ENCODE results near the gene HOXA3.

Gene HOXA3

GRCh38 chr7:27180431-27181420, 28.3 kb upstream of the HOXA3 start:
- in situ Hi-C loops (cut with MboI; ENCODE audit: low pct_unique_long_range_greater_than_20kb, low sequenced_read_pairs) = loop anchor here (25.0 kb wide), 1 partner anchor 818 kb away; no protein-coding TSS in a partner anchor

GRCh38 chr7:27179503-27180430, 27.4 kb upstream of the HOXA3 start:
- in situ Hi-C loops (cut with MboI; ENCODE audit: low pct_unique_long_range_greater_than_20kb, low sequenced_read_pairs) = loop anchor here (25.0 kb wide), 1 partner anchor 817 kb away; no protein-coding TSS in a partner anchor
- DNase-seq = peak; percentile 90

More at GRCh38 chr7:27180431-27181420, 28.3 kb upstream of the HOXA3 start:
- DNase-seq = no peak

DNA sequence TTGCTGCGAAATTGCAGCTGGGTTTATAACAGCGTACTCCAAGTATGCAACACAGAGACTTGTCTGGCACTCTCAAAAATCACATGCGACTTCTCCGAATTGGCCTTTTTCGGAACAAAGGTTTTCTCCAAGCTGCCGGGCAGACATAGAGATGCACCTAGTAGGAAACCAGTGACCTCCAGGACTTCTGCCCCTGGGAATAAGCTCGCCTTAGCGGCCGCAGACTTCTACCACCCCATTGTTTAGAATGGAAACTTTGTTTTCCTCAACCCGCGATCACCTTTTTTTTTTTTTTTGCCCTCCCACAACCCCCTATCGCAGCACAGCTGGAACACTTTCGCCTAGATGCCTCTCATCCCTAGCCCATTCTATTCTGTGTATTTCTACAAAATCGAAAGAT, 26.6 kb upstream of the HOXA3 start:
- in situ Hi-C loops (cut with MboI; ENCODE audit: low pct_unique_long_range_greater_than_20kb, low sequenced_read_pairs) = loop anchor here (25.0 kb wide), 1 partner anchor 817 kb away; no protein-coding TSS in a partner anchor
- no peak for DNase-seq

DNA sequence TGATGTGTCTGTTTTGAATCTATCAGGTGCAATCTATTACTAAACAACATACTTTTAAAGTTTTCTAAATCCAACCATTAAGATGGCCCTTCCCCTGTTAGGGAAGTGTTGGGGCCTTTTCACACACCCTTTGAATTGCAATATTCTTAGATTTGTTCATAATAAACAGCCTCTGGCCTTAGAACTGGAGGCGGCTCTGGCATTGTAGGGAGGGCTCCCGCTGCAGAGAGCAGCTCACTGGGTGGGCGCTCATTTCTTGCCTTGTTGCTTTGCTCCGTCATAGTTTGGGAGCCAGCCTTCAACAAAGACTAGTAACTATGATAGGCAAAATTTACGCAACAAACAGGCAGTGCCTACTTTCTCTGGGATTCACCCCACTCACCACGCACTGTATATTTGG, 26.0 kb upstream of the HOXA3 start:
- DNase-seq = no peak
- in situ Hi-C loops (cut with MboI; ENCODE audit: low pct_unique_long_range_greater_than_20kb, low sequenced_read_pairs) = loop anchor here (25.0 kb wide), 1 partner anchor 816 kb away; no protein-coding TSS in a partner anchor

- in situ Hi-C loops (cut with MboI; ENCODE audit: low pct_unique_long_range_greater_than_20kb, low sequenced_read_pairs) = loop anchor here (25.0 kb wide), 1 partner anchor 816 kb away; no protein-coding TSS in a partner anchor
- DNase-seq = no peak
These were observed 25.5 kb upstream of the HOXA3 start for GRCh38 chr7:27177795-27178320.

DNA sequence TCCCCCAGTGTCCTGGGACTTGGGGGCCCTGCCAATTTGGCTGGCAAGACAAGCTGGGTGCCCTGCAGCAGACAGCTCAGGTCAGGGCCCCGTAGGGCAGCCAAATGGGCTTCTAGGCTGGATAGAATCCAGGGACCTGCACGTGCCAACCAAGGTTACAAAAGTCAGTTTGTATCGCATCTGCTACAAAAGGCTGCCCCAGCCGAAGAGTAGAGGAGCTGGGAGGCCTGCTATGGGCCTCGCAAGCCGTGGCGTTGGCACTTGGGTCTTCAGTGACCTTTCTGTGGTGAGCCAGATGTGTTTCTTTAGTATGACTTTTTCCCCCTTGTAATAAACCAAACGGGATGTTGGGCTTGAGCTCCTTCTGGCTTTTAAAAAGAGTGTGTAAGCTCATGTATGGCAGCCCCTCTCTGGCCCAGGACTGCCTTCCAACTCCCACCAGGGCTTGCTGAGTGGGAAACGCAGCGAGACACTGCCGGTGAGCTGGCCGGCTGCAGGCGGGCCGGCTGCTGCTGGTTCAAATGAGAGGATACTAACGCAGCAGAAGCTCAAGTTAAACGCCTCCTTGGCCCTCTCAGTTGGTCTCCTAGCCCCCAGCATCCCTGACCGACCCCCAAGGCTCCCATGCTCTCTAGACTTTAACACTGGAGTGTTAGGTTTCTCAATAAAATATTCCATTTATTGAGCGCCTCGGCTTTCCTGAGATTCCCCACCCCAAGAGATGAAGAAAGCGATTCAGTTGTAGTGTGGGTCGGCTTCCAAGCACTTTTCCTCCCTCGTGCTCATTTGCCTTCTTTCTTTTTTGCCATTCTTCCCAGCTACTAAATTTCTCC, 24.8 kb upstream of the HOXA3 start:
- in situ Hi-C loops (cut with MboI; ENCODE audit: low pct_unique_long_range_greater_than_20kb, low sequenced_read_pairs) = loop anchor here (25.0 kb wide), 1 partner anchor 815 kb away; no protein-coding TSS in a partner anchor
- DNase-seq = no peak

DNA sequence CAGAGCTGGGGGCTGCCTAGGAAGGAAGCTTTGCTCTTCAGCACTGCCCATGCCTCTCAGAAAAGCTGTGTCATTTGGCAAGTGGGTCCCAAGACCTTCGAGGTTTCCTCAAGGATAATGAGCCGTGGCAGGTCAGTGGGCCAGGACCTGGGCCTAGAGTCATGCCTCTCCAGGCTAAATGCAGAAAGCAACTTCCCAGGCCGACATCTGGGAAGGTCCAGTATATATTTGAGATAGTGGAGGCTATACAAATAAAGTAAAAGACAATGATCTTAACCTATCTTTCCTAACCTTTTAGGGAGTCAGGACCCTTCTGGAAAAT, 24.1 kb upstream of the HOXA3 start:
- in situ Hi-C loops (cut with MboI; ENCODE audit: low pct_unique_long_range_greater_than_20kb, low sequenced_read_pairs) = loop anchor here (25.0 kb wide), 1 partner anchor 814 kb away; no protein-coding TSS in a partner anchor
- DNase-seq = no peak

GRCh38 chr7:27175626-27176523, 23.5 kb upstream of the HOXA3 start:
- no peak for DNase-seq
- in situ Hi-C loops (cut with MboI; ENCODE audit: low pct_unique_long_range_greater_than_20kb, low sequenced_read_pairs) = loop anchor here (25.0 kb wide), 1 partner anchor 814 kb away; no protein-coding TSS in a partner anchor

- in situ Hi-C loops (cut with MboI; ENCODE audit: low pct_unique_long_range_greater_than_20kb, low sequenced_read_pairs) = loop anchor here (25.0 kb wide), 2 partner anchors 813 to 1313 kb away; no protein-coding TSS in a partner anchor
- DNase-seq = peak; percentile 31
These were observed 22.7 kb upstream of the HOXA3 start for GRCh38 chr7:27174874-27175625.

DNA sequence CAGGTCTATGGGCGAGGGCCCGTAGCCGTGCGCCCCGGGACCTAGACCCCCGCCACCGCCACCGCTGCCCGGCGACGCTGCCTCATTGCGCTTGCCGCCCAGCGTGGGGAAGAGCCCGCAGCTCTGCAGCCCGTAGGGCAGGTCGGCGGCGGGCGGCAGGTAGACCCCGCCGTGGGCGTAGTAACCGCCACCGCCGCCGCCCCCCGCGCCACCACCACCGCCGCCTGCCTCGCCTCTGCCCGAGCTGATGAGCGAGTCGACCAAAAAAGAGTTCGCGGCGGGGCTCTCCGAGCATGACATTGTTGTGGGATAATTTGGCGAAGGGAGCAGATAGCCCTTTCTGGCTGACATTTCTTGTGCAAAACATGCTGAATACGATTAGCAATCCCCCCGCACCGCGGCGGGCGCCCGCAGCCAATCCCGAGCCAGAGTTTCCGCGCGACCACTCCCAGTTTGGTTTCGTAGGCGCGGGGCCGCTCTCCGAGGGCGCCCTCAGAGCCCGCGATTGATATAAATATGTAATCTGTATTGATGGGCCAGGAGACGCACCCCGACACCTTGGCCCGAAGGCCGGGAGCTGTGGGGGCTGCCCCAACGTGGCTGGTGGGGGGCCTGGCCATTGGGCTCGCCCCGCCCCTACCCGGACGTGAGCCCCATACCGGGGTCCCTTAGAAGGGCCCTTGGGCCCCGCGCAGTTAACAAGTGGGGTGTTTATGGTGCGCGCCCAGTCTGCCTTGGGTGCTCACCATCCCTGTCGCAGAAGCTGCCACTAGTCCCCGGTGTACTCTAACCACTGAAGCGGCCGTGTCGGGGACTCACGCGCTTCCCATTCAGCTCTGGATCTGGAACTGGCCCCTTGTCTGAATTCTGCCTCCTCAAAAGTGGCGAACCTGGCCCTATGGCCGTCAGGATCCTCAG, 21.8 kb upstream of the HOXA3 start, which contains the start of gene HOXA10:
Gene HOXA10 (minus strand): TSS at position 365 of the 918 bp plus-strand sequence. CDS start 14 bp downstream, at position 351.
- no peak for DNase-seq
- in situ Hi-C loops (cut with MboI; ENCODE audit: low pct_unique_long_range_greater_than_20kb, low sequenced_read_pairs) = loop anchor here (25.0 kb wide), 1 partner anchor 1312 kb away; no protein-coding TSS in a partner anchor

GRCh38 chr7:27173511-27173955, 21.1 kb upstream of the HOXA3 start:
- in situ Hi-C loops (cut with MboI; ENCODE audit: low pct_unique_long_range_greater_than_20kb, low sequenced_read_pairs) = loop anchor here (25.0 kb wide), 1 partner anchor 1311 kb away; no protein-coding TSS in a partner anchor
- peak; percentile 65 for DNase-seq

DNA sequence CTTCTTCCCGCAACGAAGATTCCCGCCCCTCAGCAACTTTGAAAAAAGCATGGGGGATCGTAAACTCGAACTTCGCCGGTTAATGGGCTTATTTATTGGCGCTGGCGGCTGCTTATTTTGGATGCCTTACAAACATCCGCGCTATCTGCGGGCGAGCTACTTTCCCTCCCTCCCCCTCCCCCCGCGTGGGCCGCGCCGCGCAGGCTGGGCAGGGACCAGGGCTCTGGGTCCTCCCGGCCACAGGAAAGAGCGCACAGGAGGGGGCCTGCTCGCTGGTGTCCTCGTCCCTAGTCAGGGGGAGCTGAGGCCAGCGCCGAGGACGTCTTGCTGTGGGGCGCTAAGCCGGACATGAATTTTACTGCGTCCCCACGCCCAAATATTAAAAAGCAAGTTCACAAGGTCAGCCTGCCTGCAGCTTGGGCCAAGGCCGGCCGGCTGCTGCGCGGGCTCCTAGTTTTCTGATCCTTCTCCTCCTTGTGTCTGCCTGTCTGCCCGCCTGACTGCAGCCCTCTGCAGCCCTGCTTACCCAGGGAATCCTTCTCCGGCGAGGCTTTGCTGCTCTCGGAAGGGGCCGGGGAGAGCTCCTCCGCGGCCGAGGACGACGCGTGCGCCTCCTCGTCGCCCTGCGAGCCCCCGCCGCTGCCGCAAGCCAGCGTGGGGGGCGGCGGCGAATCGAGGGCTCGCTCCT, 20.6 kb upstream of the HOXA3 start:
- peak; percentile 59 for DNase-seq
- in situ Hi-C loops (cut with MboI; ENCODE audit: low pct_unique_long_range_greater_than_20kb, low sequenced_read_pairs) = loop anchor here (25.0 kb wide), 1 partner anchor 1311 kb away; no protein-coding TSS in a partner anchor

DNA sequence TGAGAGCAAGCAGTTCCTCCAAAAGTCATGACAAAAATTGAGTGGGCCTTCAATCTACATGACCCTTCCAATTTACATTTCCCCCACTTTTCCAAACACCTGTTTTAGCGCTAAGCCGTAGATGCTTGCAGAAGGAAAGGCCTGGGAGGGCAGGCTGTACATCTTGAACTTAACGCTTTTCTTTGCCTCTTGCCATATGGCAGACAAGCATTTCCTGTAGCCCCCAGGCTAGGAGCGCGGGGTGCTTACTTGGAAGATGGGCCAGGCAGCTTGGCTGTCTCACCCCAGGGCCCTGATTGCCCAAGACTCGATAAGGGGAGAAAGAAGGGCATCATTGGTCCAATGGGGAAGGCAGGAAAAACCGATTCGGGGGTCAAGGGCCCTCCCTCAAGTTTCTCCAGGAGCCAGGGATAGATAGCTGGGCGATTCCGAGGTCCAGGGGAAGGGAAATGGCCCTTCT, 20.0 kb upstream of the HOXA3 start:
- in situ Hi-C loops (cut with MboI; ENCODE audit: low pct_unique_long_range_greater_than_20kb, low sequenced_read_pairs) = loop anchor here (25.0 kb wide), 1 partner anchor 1310 kb away; no protein-coding TSS in a partner anchor
- peak; percentile 49 for DNase-seq

DNA sequence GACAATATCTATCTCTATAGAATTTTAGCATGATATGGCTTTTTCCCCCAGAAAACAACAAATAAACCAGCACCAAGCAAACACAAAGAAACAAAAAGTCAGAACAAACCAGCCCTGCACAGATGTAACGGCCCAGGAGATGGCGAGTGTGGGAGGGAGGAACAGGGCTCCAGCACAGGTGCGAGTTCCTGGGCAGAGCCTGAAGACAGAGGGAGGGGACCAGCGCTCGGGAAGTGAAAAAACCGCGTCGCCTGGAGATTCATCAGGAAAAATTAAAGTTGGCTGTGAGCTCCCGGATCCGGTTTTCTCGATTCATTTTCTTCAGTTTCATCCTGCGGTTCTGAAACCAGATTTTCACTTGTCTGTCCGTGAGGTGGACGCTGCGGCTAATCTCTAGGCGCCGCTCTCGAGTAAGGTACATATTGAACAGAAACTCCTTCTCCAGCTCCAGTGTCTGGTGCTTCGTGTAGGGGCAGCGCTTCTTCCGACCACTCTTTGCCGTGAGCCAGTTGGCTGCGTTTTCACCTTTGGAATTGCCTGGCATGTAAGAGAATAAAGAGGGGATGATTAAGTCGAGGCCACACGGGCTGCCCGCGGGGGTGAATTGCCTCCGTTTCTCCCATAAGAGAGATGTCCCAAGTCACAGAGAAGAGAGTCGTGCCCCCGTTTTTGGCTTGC, 19.4 kb upstream of the HOXA3 start:
- in situ Hi-C loops (cut with MboI; ENCODE audit: low pct_unique_long_range_greater_than_20kb, low sequenced_read_pairs) = loop anchor here (25.0 kb wide), 1 partner anchor 1309 kb away; no protein-coding TSS in a partner anchor
- DNase-seq = peak; percentile 74

All from KBM-7 (cell line).